K562 (cell line): ENCODE measurements around the gene PPARGC1A. TPM values are rescaled to one million over a fixed set of nuclear protein-coding genes. Genes with fewer than 3 reads are reported as not detected.

Source experiments
- ATAC-seq: fragments of 200-7000 bp; cut with Tn5 transposase; 3 replicates; pipeline ENCODE4 v1.9.1; 2020; ENCODE audit warnings: moderate library complexity
- BruUV-seq: library from RNA; stranded (reverse); fragments of 400-500 nt; replicated peaks from 2 replicates; lab custom pipeline; 2021; lab: Mats Ljungman, UMichigan
- CTCF ChIA-PET: fragments of 300-600 bp; formaldehyde crosslinking; extraction: SDS; loops from one replicate; lab custom pipeline; 2021; ENCODE audit warnings: low intra/inter-chr PET ratio; lab: Yijun Ruan, JAX
- POLR2A ChIA-PET: fragments of 300-600, 350-650 bp; sonication (Branson Sonifier 250); formaldehyde crosslinking; extraction: SDS; loops from one replicate; lab custom pipeline; 2021; ENCODE audit warnings: antibody characterized with exemption, inconsistent platforms; lab: Yijun Ruan, JAX
- DNase-seq, 4 experiments: peaks; one replicate each; pipeline versions ENCODE4 v3.0.0 to v3.0.0-alpha.2; 2011 to 2018; ENCODE audit warnings: low spot score in 3 of 4, mixed read lengths in 3 of 4; ENCODE audit errors: extremely low read depth in 1 of 4
- FAIRE-seq: peaks from 2 replicates; lab custom pipeline; 2011; peaks lifted over from hg19 to GRCh38; lab: Jason Lieb, UNC
- H2AFZ ChIP-seq: 2 replicates; pipeline ENCODE4 v1.6.0; 2011; ENCODE audit warnings: low read depth, low read length, control low read depth, inconsistent platforms
- H3K27ac ChIP-seq: fragments of 200-600 bp; 3 replicates; pipeline ENCODE4 v1.8.0; 2011; ENCODE audit warnings: low read depth, mild to moderate bottlenecking, control low read depth, inconsistent platforms, low read length, moderate library complexity, mixed read lengths; ENCODE audit errors: extremely low read depth
- H3K27me3 ChIP-seq, 2 experiments: fragments of 300-600 bp in 1 of 2; 2 replicates in 1 of 2; 3 replicates in 1 of 2; pipeline versions ENCODE4 v1.6.0 to v1.8.0; 2011; ENCODE audit warnings: inconsistent platforms in 2 of 2, low read length in 2 of 2, mild to moderate bottlenecking in 1 of 2, mixed read lengths in 1 of 2, moderate library complexity in 1 of 2; ENCODE audit not compliant: control insufficient read depth in 2 of 2, insufficient read depth in 2 of 2
- H3K36me3 ChIP-seq: fragments of 300-600 bp; 3 replicates; pipeline ENCODE4 v1.8.0; 2011; ENCODE audit warnings: mild to moderate bottlenecking, low read length, inconsistent platforms; ENCODE audit not compliant: control insufficient read depth, insufficient read depth
- H3K4me1 ChIP-seq, 2 experiments: fragments of 200-600 bp in 1 of 2; replicated peaks in 1 of 2; 2 replicates in 1 of 2; 3 replicates in 1 of 2; pipeline versions ENCODE4 v1.5.1 to v1.8.0; 2011; ENCODE audit warnings: inconsistent platforms in 2 of 2, low read length in 2 of 2, mild to moderate bottlenecking in 1 of 2, mixed read lengths in 1 of 2, moderate library complexity in 1 of 2; ENCODE audit not compliant: control insufficient read depth in 2 of 2, insufficient read depth in 2 of 2
- H3K4me2 ChIP-seq: 2 replicates; pipeline ENCODE4 v1.6.1; 2011; ENCODE audit warnings: low read length, control low read depth, inconsistent platforms, mixed read lengths; ENCODE audit not compliant: insufficient read depth
- H3K4me3 ChIP-seq: fragments of 200-600 bp; sonication (generic), shearing (Covaris generic); 2 replicates; pipeline ENCODE4 v1.5.1; 2016; ENCODE audit warnings: control low read depth, inconsistent platforms
- H3K79me2 ChIP-seq: fragments of 200-600 bp; 3 replicates; pipeline ENCODE4 v1.8.0; 2011; ENCODE audit warnings: low read length, inconsistent platforms; ENCODE audit not compliant: control insufficient read depth, insufficient read depth
- H3K9ac ChIP-seq, 2 experiments: 2 replicates each; pipeline versions ENCODE4 v1.6.0 to v1.6.1; 2011; ENCODE audit warnings: low read depth in 2 of 2, low read length in 2 of 2, control low read depth in 1 of 2, inconsistent platforms in 1 of 2, mild to moderate bottlenecking in 1 of 2, mixed read lengths in 1 of 2; ENCODE audit not compliant: insufficient read depth in 1 of 2
- H3K9me1 ChIP-seq: one replicate; pipeline ENCODE4 v1.6.0; 2011; ENCODE audit warnings: inconsistent platforms, mild to moderate bottlenecking, low read length, moderate library complexity; ENCODE audit not compliant: control insufficient read depth, insufficient read depth
- H3K9me3 ChIP-seq: replicated peaks from 2 replicates; pipeline ENCODE4 v1.5.1; 2011; ENCODE audit warnings: low read depth, low read length, inconsistent platforms; ENCODE audit not compliant: control insufficient read depth, insufficient read depth
- H4K20me1 ChIP-seq: replicated peaks from 2 replicates; pipeline ENCODE4 v1.6.1; 2011; ENCODE audit warnings: low read length, inconsistent platforms, mixed read lengths; ENCODE audit not compliant: control insufficient read depth, insufficient read depth
- AFF1 ChIP-seq, 2 experiments: fragments of 450-650 bp; IDR thresholded peaks; 2 replicates each; pipeline ENCODE4 v1.6.1; 2018; ENCODE audit warnings: mild to moderate bottlenecking in 2 of 2, low read depth in 1 of 2; ENCODE audit not compliant: partially characterized antibody in 2 of 2
- CEBPB ChIP-seq: fragments of 450-650 bp; IDR thresholded peaks from 2 replicates; pipeline ENCODE4 v1.6.1; 2016; ENCODE audit warnings: missing genetic modification characterization, missing compliant biosample characterization
- ZNF436 ChIP-seq: fragments of 250-450, 450-650 bp; sonication (Bioruptor Pico); formaldehyde crosslinking; IDR thresholded peaks from 2 replicates; pipeline ENCODE4 v1.7.0; 2020; ENCODE audit warnings: mild to moderate bottlenecking
- WGBS: fragments of 100-300 bp; shearing (Covaris generic); methylation state at CpG from one replicate; pipeline ENCODE4 v1.1.6; 2016; ENCODE audit warnings: low coverage, mixed read lengths; ENCODE audit not compliant: insufficient coverage; ENCODE audit errors: missing lambda C conversion rate; 5-methylcytosine and 5-hydroxymethylcytosine counted together
- in situ Hi-C: fragments of 300-500 bp; cut with MboI; formaldehyde crosslinking; loops from 4 replicates; pipeline ENCODE4 v1.15.0; 2018; ENCODE audit warnings: inconsistent platforms, mixed read lengths
- intact Hi-C: fragments of 100-400 bp; cut with micrococcal nuclease; formaldehyde crosslinking; loops from 2 replicates; pipeline ENCODE4 v1.14.2; 2022
- polyA plus RNA-seq, 8 experiments: library from polyadenylated mRNA; depleted of rRNA in 4 of 8; stranded (reverse) in 5 of 8; unstranded in 3 of 8; fragments of >200 nt; fragmentation: Nextera tagmentation in 2 of 8; fragmentation: Illumina TruSeq in 1 of 8; extraction: Ambion mirVana in 2 of 8; extraction: Trizol in 1 of 8; gene quantifications; 2 replicates each; pipeline versions ENCODE4 v1.2.1 to v1.2.3, GENCODE V29; 2011 to 2014; ENCODE audit warnings: inconsistent platforms in 1 of 8, missing spikeins in 1 of 8
- total RNA-seq, 7 experiments: library from RNA; depleted of rRNA in 6 of 7; stranded (reverse); fragments of >200 nt in 6 of 7; fragmentation: Illumina TruSeq in 2 of 7; extraction: Trizol in 2 of 7; gene quantifications; 2 replicates each; pipeline versions ENCODE4 v1.2.1 to v1.2.3, GENCODE V29; 2011 to 2021; ENCODE audit warnings: low replicate concordance in 1 of 7
- TF ChIP-seq, protein P1 (sequence below): fragments of 450-650 bp; IDR thresholded peaks from 2 replicates; pipeline ENCODE4 v1.7.0; 2016; ENCODE audit warnings: borderline replicate concordance

Gene PPARGC1A
- total and polyA plus RNA-seq, 9 of the 15 experiments (the other 6 are each of a cell fraction or from before 2014, with no cell fraction given): 0.02 TPM; not detected in 8

DNA sequence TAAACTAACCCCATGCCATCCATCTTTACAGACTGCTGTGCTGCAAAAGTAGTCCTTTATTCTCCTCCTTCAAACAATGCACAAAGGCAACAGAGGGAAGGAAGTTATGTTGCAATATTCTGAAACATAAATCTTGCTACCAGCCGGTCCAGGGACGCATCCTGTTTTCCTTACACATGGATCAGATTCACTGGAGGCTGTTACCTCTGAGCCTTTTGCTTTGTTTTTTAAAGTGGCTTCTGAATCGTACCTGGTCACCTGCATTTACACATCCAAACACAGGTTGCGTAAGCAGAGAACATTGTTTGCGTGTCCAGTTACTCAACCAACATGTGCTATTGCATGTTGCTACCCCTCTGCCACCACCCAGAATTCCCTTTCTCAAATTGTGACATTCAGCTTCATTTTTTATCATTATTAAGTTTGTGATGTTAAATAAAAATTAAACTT is 8.8 kb downstream of the PPARGC1A start:
- H3K27me3 ChIP-seq: no peaks in the 10 kb centered on the region
- H3K4me1 ChIP-seq: no peaks in the 10 kb centered on the region
- TF ChIP-seq, protein P1, sequence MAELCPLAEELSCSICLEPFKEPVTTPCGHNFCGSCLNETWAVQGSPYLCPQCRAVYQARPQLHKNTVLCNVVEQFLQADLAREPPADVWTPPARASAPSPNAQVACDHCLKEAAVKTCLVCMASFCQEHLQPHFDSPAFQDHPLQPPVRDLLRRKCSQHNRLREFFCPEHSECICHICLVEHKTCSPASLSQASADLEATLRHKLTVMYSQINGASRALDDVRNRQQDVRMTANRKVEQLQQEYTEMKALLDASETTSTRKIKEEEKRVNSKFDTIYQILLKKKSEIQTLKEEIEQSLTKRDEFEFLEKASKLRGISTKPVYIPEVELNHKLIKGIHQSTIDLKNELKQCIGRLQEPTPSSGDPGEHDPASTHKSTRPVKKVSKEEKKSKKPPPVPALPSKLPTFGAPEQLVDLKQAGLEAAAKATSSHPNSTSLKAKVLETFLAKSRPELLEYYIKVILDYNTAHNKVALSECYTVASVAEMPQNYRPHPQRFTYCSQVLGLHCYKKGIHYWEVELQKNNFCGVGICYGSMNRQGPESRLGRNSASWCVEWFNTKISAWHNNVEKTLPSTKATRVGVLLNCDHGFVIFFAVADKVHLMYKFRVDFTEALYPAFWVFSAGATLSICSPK: no peak
- TF ChIP-seq CEBPB (tag) (peak; percentile 40; the same call in 1 of the 2 replicates), AFF1 (IDR thresholded peaks at IDR 0.05; ENCODE audit: low read depth in 1 of 2, partially characterized antibody in 2 of 2) (no peak), ZNF436 (CRISPR knock-in tag) (no peak)
- ATAC-seq (no peak), FAIRE-seq (no peak), DNase-seq (no peak)
- POLR2A ChIA-PET: no interaction called here
- in situ Hi-C loops (no loop called here), intact Hi-C loops (no loop called here)
- no TSS peak for BruUV-seq
- no peaks in the 10 kb centered on the region for H3K79me2 ChIP-seq
- no peaks in the 10 kb centered on the region for H4K20me1 ChIP-seq
- WGBS: 0% methylated on average over 5 of the region's 5 CpGs
- H3K9ac ChIP-seq: no peak overlapping the region
- no peaks in the 10 kb centered on the region for H3K9me3 ChIP-seq
- no peak overlapping the region for H3K4me3 ChIP-seq
- no peaks in the 10 kb centered on the region for H3K36me3 ChIP-seq
- CTCF ChIA-PET: no interaction called here
- H3K4me2 ChIP-seq: no peak overlapping the region
- H3K9me1 ChIP-seq: no peaks in the 10 kb centered on the region
- H3K27ac ChIP-seq: no peak overlapping the region
- no peak overlapping the region for H2AFZ ChIP-seq
